PFSK-1 (cell line): ENCODE data around the gene LRMDA.

Experiments
- POLR2AphosphoS5 ChIP-seq: IDR thresholded peaks from 2 replicates; pipeline ENCODE4 v1.6.1; 2012; ENCODE audit warnings: low read depth, mild to moderate bottlenecking, control low read depth, low read length, moderate library complexity
- TAF1 ChIP-seq: IDR thresholded peaks from 2 replicates; pipeline ENCODE4 v1.6.1; 2012; ENCODE audit warnings: low read length, control low read depth, borderline replicate concordance; ENCODE audit not compliant: insufficient read depth
- TF ChIP-seq, protein P1 (sequence below), 2 experiments: IDR thresholded peaks; 2 replicates each; pipeline versions ENCODE4 v1.6.1 to v1.8.0; 2011 to 2012; ENCODE audit warnings: low read depth in 2 of 2, low read length in 2 of 2, control low read depth in 1 of 2, inconsistent platforms in 1 of 2, mild to moderate bottlenecking in 1 of 2, moderate library complexity in 1 of 2; ENCODE audit not compliant: insufficient read depth in 1 of 2

DNA sequence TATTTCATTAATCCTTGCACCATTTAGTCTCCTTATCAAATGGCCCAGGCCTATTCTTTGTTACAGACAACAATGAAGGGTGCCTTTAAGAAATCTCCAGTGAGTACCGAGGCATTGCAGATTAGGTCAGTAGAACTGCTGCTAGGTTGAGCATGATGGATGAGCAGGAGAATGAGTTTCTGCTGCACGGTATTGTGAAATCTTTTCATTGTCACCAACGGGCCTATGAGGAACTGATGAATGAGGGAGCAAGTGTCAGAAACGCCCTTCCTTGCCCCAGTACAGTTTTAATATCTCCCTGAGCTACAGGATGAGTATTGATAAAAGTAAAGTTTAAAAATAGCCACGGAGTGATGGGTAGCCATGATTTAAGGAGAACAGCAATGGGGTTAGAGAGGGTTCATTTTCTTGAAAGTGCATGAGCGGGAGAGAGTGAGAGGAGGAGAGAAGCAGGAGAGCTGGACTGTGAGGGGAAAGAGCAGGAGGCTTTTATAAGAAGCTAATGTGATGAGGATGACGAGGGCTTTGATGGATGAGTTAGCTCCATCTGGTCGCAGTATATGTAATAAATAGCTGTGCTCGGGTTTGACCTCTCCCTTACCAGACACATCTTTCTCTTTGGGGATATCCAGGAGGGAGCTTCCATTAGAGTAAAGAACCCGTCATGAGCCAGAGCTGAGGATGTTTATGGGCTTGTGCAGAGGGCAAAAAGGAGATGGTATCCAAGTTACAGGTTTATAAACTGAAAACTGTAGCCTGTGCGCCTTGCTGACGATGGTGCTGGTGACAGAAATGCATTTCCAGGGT, 526.1 kb downstream of the LRMDA start:
- TF ChIP-seq POLR2AphosphoS5 (no peak), TAF1 (no peak)
- TF ChIP-seq, protein P1, sequence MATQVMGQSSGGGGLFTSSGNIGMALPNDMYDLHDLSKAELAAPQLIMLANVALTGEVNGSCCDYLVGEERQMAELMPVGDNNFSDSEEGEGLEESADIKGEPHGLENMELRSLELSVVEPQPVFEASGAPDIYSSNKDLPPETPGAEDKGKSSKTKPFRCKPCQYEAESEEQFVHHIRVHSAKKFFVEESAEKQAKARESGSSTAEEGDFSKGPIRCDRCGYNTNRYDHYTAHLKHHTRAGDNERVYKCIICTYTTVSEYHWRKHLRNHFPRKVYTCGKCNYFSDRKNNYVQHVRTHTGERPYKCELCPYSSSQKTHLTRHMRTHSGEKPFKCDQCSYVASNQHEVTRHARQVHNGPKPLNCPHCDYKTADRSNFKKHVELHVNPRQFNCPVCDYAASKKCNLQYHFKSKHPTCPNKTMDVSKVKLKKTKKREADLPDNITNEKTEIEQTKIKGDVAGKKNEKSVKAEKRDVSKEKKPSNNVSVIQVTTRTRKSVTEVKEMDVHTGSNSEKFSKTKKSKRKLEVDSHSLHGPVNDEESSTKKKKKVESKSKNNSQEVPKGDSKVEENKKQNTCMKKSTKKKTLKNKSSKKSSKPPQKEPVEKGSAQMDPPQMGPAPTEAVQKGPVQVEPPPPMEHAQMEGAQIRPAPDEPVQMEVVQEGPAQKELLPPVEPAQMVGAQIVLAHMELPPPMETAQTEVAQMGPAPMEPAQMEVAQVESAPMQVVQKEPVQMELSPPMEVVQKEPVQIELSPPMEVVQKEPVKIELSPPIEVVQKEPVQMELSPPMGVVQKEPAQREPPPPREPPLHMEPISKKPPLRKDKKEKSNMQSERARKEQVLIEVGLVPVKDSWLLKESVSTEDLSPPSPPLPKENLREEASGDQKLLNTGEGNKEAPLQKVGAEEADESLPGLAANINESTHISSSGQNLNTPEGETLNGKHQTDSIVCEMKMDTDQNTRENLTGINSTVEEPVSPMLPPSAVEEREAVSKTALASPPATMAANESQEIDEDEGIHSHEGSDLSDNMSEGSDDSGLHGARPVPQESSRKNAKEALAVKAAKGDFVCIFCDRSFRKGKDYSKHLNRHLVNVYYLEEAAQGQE (IDR thresholded peaks at IDR 0.05; ENCODE audit: insufficient read depth in 1 of 2, low read depth in 2 of 2, low read length in 2 of 2): no peak
